ENCODE data around the gene ACAP3.
"Not testable (repeated sequence)": the region's sequence is repeated elsewhere in the genome, so short reads cannot be mapped to it uniquely, and the experiment has no call there.

ACAP3 gene

GRCh38 chr1:1256956-1257871 lies 50.5 kb downstream of the ACAP3 start:
- FAIRE-seq (no peak), DNase-seq (ENCODE audit: insufficient read length, low spot score) (no peak)
- TF ChIP-seq CTCF (IDR thresholded peaks at IDR 0.05; ENCODE audit: insufficient read depth, missing control alignments): no peak

GRCh38 chr1:1255611-1256010 lies 52.1 kb downstream of the ACAP3 start:
- DNase-seq (ENCODE audit: insufficient read length, low spot score) (no peak), FAIRE-seq (no peak)
- TF ChIP-seq CTCF (IDR thresholded peaks at IDR 0.05; ENCODE audit: insufficient read depth, missing control alignments): no peak

GRCh38 chr1:1255078-1255477 lies 52.7 kb downstream of the ACAP3 start:
- FAIRE-seq (no peak), DNase-seq (ENCODE audit: insufficient read length, low spot score) (no peak)
- TF ChIP-seq CTCF (IDR thresholded peaks at IDR 0.05; ENCODE audit: insufficient read depth, missing control alignments): no peak

- TF ChIP-seq CTCF (IDR thresholded peaks at IDR 0.05; ENCODE audit: insufficient read depth, missing control alignments): no peak
- DNase-seq (ENCODE audit: insufficient read length, low spot score): no peak
- FAIRE-seq: no peak
These were observed 53.1 kb downstream of the ACAP3 start for GRCh38 chr1:1254667-1254998.

GRCh38 chr1:1253972-1254666 lies 53.6 kb downstream of the ACAP3 start:
- FAIRE-seq (no peak), DNase-seq (ENCODE audit: insufficient read length, low spot score) (no peak)
- TF ChIP-seq CTCF (IDR thresholded peaks at IDR 0.05; ENCODE audit: insufficient read depth, missing control alignments): no peak

GRCh38 chr1:1253314-1253713 lies 54.4 kb downstream of the ACAP3 start:
- TF ChIP-seq CTCF (IDR thresholded peaks at IDR 0.05; ENCODE audit: insufficient read depth, missing control alignments): no peak
- DNase-seq (ENCODE audit: insufficient read length, low spot score) (no peak), FAIRE-seq (no peak)

GRCh38 chr1:1250786-1251284 lies 56.9 kb downstream of the ACAP3 start:
- TF ChIP-seq CTCF (IDR thresholded peaks at IDR 0.05; ENCODE audit: insufficient read depth, missing control alignments): no peak
- no peak for DNase-seq (ENCODE audit: insufficient read length, low spot score)
- no peak for FAIRE-seq

- DNase-seq (ENCODE audit: insufficient read length, low spot score); FAIRE-seq: not testable (repeated sequence)
These were observed 59.5 kb downstream of the ACAP3 start for GRCh38 chr1:1248009-1248913.

All from D721Med (cell line).